ENCODE measurements around the gene UNK. TPM values are rescaled to one million over a fixed set of nuclear protein-coding genes. Genes with fewer than 3 reads are reported as not detected.
A peak's percentile ranks its signal among the peaks of the same experiment; 100 is the strongest.

UNK gene
- total and polyA plus RNA-seq, 2 of the 13 experiments (the other 11 are each of a cell fraction or from before 2014, with no cell fraction given) = 31.6 to 33.0 TPM

GRCh38 chr17:75771334-75772281 is 13.0 kb upstream of the UNK start (continued):
- TF ChIP-seq, protein P1, sequence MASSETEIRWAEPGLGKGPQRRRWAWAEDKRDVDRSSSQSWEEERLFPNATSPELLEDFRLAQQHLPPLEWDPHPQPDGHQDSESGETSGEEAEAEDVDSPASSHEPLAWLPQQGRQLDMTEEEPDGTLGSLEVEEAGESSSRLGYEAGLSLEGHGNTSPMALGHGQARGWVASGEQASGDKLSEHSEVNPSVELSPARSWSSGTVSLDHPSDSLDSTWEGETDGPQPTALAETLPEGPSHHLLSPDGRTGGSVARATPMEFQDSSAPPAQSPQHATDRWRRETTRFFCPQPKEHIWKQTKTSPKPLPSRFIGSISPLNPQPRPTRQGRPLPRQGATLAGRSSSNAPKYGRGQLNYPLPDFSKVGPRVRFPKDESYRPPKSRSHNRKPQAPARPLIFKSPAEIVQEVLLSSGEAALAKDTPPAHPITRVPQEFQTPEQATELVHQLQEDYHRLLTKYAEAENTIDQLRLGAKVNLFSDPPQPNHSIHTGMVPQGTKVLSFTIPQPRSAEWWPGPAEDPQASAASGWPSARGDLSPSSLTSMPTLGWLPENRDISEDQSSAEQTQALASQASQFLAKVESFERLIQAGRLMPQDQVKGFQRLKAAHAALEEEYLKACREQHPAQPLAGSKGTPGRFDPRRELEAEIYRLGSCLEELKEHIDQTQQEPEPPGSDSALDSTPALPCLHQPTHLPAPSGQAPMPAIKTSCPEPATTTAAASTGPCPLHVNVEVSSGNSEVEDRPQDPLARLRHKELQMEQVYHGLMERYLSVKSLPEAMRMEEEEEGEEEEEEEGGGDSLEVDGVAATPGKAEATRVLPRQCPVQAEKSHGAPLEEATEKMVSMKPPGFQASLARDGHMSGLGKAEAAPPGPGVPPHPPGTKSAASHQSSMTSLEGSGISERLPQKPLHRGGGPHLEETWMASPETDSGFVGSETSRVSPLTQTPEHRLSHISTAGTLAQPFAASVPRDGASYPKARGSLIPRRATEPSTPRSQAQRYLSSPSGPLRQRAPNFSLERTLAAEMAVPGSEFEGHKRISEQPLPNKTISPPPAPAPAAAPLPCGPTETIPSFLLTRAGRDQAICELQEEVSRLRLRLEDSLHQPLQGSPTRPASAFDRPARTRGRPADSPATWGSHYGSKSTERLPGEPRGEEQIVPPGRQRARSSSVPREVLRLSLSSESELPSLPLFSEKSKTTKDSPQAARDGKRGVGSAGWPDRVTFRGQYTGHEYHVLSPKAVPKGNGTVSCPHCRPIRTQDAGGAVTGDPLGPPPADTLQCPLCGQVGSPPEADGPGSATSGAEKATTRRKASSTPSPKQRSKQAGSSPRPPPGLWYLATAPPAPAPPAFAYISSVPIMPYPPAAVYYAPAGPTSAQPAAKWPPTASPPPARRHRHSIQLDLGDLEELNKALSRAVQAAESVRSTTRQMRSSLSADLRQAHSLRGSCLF (CRISPR knock-in tag; IDR thresholded peaks at IDR 0.05; ENCODE audit: borderline replicate concordance) = no peak
- peak; percentile 76 for TF ChIP-seq ZNF652 (CRISPR knock-in tag; IDR thresholded peaks at IDR 0.05; ENCODE audit: borderline replicate concordance, low read depth)
- TF ChIP-seq, protein P2, sequence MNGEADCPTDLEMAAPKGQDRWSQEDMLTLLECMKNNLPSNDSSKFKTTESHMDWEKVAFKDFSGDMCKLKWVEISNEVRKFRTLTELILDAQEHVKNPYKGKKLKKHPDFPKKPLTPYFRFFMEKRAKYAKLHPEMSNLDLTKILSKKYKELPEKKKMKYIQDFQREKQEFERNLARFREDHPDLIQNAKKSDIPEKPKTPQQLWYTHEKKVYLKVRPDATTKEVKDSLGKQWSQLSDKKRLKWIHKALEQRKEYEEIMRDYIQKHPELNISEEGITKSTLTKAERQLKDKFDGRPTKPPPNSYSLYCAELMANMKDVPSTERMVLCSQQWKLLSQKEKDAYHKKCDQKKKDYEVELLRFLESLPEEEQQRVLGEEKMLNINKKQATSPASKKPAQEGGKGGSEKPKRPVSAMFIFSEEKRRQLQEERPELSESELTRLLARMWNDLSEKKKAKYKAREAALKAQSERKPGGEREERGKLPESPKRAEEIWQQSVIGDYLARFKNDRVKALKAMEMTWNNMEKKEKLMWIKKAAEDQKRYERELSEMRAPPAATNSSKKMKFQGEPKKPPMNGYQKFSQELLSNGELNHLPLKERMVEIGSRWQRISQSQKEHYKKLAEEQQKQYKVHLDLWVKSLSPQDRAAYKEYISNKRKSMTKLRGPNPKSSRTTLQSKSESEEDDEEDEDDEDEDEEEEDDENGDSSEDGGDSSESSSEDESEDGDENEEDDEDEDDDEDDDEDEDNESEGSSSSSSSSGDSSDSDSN (CRISPR knock-in tag; IDR thresholded peaks at IDR 0.05) = peak; percentile 31; the same call in 1 of the 2 replicates
- no peak for TF ChIP-seq ZZZ3 (CRISPR knock-in tag; IDR thresholded peaks at IDR 0.05; ENCODE audit: borderline replicate concordance)
- peak; percentile 28; the same call in 1 of the 2 replicates for TF ChIP-seq RXRB (CRISPR knock-in tag; IDR thresholded peaks at IDR 0.05; ENCODE audit: borderline replicate concordance)
- TF ChIP-seq ZNF883 (CRISPR knock-in tag; IDR thresholded peaks at IDR 0.05; ENCODE audit: not compliant biosample characterization) = no peak
- TF ChIP-seq KDM3A (CRISPR knock-in tag; IDR thresholded peaks at IDR 0.05; ENCODE audit: low read depth) = 0 out of 2 replicates have a peak, but pooled peaks have one; percentile 29
- TF ChIP-seq, protein P3, sequence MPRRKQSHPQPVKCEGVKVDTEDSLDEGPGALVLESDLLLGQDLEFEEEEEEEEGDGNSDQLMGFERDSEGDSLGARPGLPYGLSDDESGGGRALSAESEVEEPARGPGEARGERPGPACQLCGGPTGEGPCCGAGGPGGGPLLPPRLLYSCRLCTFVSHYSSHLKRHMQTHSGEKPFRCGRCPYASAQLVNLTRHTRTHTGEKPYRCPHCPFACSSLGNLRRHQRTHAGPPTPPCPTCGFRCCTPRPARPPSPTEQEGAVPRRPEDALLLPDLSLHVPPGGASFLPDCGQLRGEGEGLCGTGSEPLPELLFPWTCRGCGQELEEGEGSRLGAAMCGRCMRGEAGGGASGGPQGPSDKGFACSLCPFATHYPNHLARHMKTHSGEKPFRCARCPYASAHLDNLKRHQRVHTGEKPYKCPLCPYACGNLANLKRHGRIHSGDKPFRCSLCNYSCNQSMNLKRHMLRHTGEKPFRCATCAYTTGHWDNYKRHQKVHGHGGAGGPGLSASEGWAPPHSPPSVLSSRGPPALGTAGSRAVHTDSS (CRISPR knock-in tag; conservative IDR thresholded peaks at IDR 0.05) = no peak
- peak; percentile 73 for TF ChIP-seq CTCF (CRISPR knock-in tag; IDR thresholded peaks at IDR 0.05)
- peak; percentile 43; the same call in 1 of the 2 replicates for TF ChIP-seq MTA1 (CRISPR knock-in tag; IDR thresholded peaks at IDR 0.05; ENCODE audit: borderline replicate concordance)
- TF ChIP-seq, protein P4, sequence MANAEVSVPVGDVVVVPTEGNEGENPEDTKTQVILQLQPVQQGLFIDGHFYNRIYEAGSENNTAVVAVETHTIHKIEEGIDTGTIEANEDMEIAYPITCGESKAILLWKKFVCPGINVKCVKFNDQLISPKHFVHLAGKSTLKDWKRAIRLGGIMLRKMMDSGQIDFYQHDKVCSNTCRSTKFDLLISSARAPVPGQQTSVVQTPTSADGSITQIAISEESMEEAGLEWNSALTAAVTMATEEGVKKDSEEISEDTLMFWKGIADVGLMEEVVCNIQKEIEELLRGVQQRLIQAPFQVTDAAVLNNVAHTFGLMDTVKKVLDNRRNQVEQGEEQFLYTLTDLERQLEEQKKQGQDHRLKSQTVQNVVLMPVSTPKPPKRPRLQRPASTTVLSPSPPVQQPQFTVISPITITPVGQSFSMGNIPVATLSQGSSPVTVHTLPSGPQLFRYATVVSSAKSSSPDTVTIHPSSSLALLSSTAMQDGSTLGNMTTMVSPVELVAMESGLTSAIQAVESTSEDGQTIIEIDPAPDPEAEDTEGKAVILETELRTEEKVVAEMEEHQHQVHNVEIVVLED (CRISPR knock-in tag; IDR thresholded peaks at IDR 0.05; ENCODE audit: borderline replicate concordance) = peak; percentile 37; the same call in 1 of the 2 replicates
- TF ChIP-seq ZNF616 (CRISPR knock-in tag; IDR thresholded peaks at IDR 0.05; ENCODE audit: low read depth) = no peak
- no peak for TF ChIP-seq ZNF296 (CRISPR knock-in tag; conservative IDR thresholded peaks at IDR 0.05)
- TF ChIP-seq FOXK1 (CRISPR knock-in tag; IDR thresholded peaks at IDR 0.05; ENCODE audit: borderline replicate concordance, low read depth) = peak; percentile 35; the same call in 1 of the 2 replicates

Data from HepG2 (cell line).